ENCODE results near the gene PSMG4. TPM values are rescaled to one million over a fixed set of nuclear protein-coding genes. Genes with fewer than 3 reads are reported as not detected.

Gene PSMG4
- total and polyA plus RNA-seq, 9 of the 15 experiments (the other 6 are each of a cell fraction or from before 2014, with no cell fraction given) = 12.9 to 185 (median 52.0) TPM

- Histone ChIP-seq H2AFZ (ENCODE audit: low read depth, low read length) (no peak overlapping the region), H3K27ac (ENCODE audit: extremely low read depth, low read depth, low read length) (no peak overlapping the region), H3K79me2 (ENCODE audit: control insufficient read depth, insufficient read depth, low read length) (no peaks in the 10 kb centered on the region), H3K9ac (ENCODE audit: insufficient read depth in 1 of 2, low read depth in 2 of 2, low read length in 2 of 2) (0 out of 4 replicates have a peak overlapping the region, but pooled peaks of 1 of the 2 experiments have one; percentile 4), H3K4me1 (replicated peaks in 1 of 2; ENCODE audit: control insufficient read depth in 2 of 2, insufficient read depth in 2 of 2, low read length in 2 of 2) (peaks cover 42 to 62% of the 10 kb centered on the region in 2 experiments), H3K36me3 (ENCODE audit: control insufficient read depth, insufficient read depth, low read length) (no peaks in the 10 kb centered on the region), H3K4me2 (ENCODE audit: insufficient read depth, low read length) (no peak overlapping the region), H3K9me3 (replicated peaks; ENCODE audit: control insufficient read depth, insufficient read depth, low read depth, low read length) (no peaks in the 10 kb centered on the region), H3K27me3 (ENCODE audit: control insufficient read depth in 2 of 2, insufficient read depth in 2 of 2, low read length in 2 of 2) (no peaks in the 10 kb centered on the region), H3K9me1 (ENCODE audit: control insufficient read depth, insufficient read depth, low read length) (peaks cover 7% of the 10 kb centered on the region), H3K4me3 (no peak overlapping the region), H4K20me1 (replicated peaks; ENCODE audit: control insufficient read depth, insufficient read depth, low read length) (peaks cover 26% of the 10 kb centered on the region; the same call in 1 of the 2 replicates)
- intact Hi-C loops (cut with micrococcal nuclease) = loop anchor here (5.0 to 10.0 kb wide), 3 partner anchors 43 to 685 kb away; no protein-coding TSS in a partner anchor
- ChIA-PET CTCF (ENCODE audit: low intra/inter-chr PET ratio) (no interaction called here), POLR2A (interaction anchor here (1.1 kb wide), 1 partner anchor 159 kb away, joined by 3 read pairs; no protein-coding TSS in a partner anchor)
- DNase-seq (ENCODE audit: extremely low read depth in 1 of 4, low spot score in 3 of 4) (no peak), ATAC-seq (no peak), FAIRE-seq (no peak)
- TF ChIP-seq NFXL1 (CRISPR knock-in tag; IDR thresholded peaks at IDR 0.05) (no peak), HDAC2 (IDR thresholded peaks at IDR 0.05) (no peak), SMC3 (conservative IDR thresholded peaks at IDR 0.05; ENCODE audit: insufficient read depth, low read depth, low read length) (no peak), UBTF (IDR thresholded peaks at IDR 0.05; ENCODE audit: borderline replicate concordance in 1 of 2, low read depth in 2 of 2, low read length in 2 of 2) (no peak), HNRNPUL1 (IDR thresholded peaks at IDR 0.05; ENCODE audit: low read length) (no peak), NFRKB (IDR thresholded peaks at IDR 0.05; ENCODE audit: low read depth) (no peak), ELF2 (CRISPR knock-in tag; IDR thresholded peaks at IDR 0.05) (no peak), CGGBP1 (CRISPR knock-in tag; IDR thresholded peaks at IDR 0.05) (no peak), NCOR1 (IDR thresholded peaks at IDR 0.05) (no peak), ZNF444 (CRISPR knock-in tag; IDR thresholded peaks at IDR 0.05) (no peak), SIN3B (IDR thresholded peaks at IDR 0.05; ENCODE audit: low read depth) (no peak)
- no TSS peak for BruUV-seq (replicated peaks)
- in situ Hi-C loops (cut with MboI) = loop anchor here (10.0 kb wide), 1 partner anchor 305 kb away; no protein-coding TSS in a partner anchor
- 78% methylated on average over 6 of the region's 7 CpGs for WGBS (ENCODE audit: insufficient coverage, low coverage, missing lambda C conversion rate)
Measured at GRCh38 chr6:3289664-3290055, 30.9 kb downstream of the PSMG4 start.
